ENCODE results near the gene PCYT2. TPM values are rescaled to one million over a fixed set of nuclear protein-coding genes. Genes with fewer than 3 reads are reported as not detected.

The PCYT2 gene
- polyA plus RNA-seq, 1 experiment, result 44.2 TPM

GRCh38 chr17:81851423-81851822 lies 59.8 kb downstream of the PCYT2 start:
- Histone ChIP-seq H3K36me3 (ENCODE audit: control insufficient read depth, insufficient read depth, low read length) (peaks cover 54% of the 10 kb centered on the region), H3K4me3 (ENCODE audit: low read depth, low read length) (no peak overlapping the region), H3K27me3 (ENCODE audit: control insufficient read depth, insufficient read depth, low read length) (no peaks in the 10 kb centered on the region)
- no peak for TF ChIP-seq CTCF (IDR thresholded peaks at IDR 0.05; ENCODE audit: insufficient read depth, low read depth, low read length)
- CTCF ChIA-PET, result interaction anchor here (1.4 kb wide), 1 partner anchor 113 kb away, joined by 3 read pairs; no protein-coding TSS in a partner anchor
- POLR2A ChIA-PET, result no interaction called here
- DNase-seq (ENCODE audit: low read depth), result no peak

Other genes with a start within 250 kb of the PCYT2 start
- 18.4 and 29.6 TPM in 2 replicates for gene OXLD1, start 244.8 kb downstream of the PCYT2 start, polyA plus RNA-seq (2011; rRNA removed)
- 10.8 and 10.9 TPM in 2 replicates for gene CCDC137, start 244.7 kb downstream of the PCYT2 start, polyA plus RNA-seq (2011; rRNA removed)
- 48.8 and 70.8 TPM in 2 replicates for gene ARL16, start 227.6 kb downstream of the PCYT2 start, polyA plus RNA-seq (2011; rRNA removed)
- gene HGS, start 227.4 kb downstream of the PCYT2 start, polyA plus RNA-seq (2011; rRNA removed), result 67.2 and 110 TPM in 2 replicates
- 56.2 and 63.0 TPM in 2 replicates for gene MRPL12, start 208.0 kb downstream of the PCYT2 start, polyA plus RNA-seq (2011; rRNA removed)
- 4.9 and 8.4 TPM in 2 replicates for gene SLC25A10, start 199.1 kb downstream of the PCYT2 start, polyA plus RNA-seq (2011; rRNA removed)
- not detected in 2 replicates for gene GCGR, start 107.2 kb downstream of the PCYT2 start, polyA plus RNA-seq (2011; rRNA removed)
- 64.9 and 89.8 TPM in 2 replicates for gene MCRIP1, start 78.1 kb downstream of the PCYT2 start, polyA plus RNA-seq (2011; rRNA removed)
- 0.10 TPM in 1 of 2 replicates, not detected in the other for gene PPP1R27, start 76.3 kb downstream of the PCYT2 start, polyA plus RNA-seq (2011; rRNA removed)
- 122 and 175 TPM in 2 replicates for gene P4HB, start 50.9 kb downstream of the PCYT2 start, polyA plus RNA-seq (2011; rRNA removed)
- gene ARHGDIA, start 40.1 kb downstream of the PCYT2 start, polyA plus RNA-seq (2011; rRNA removed), result 74.8 and 163 TPM in 2 replicates
- 74.8 and 83.4 TPM in 2 replicates for gene ALYREF, start 19.8 kb downstream of the PCYT2 start, polyA plus RNA-seq (2011; rRNA removed)
- gene ANAPC11, start 19.7 kb downstream of the PCYT2 start, polyA plus RNA-seq (2011; rRNA removed), result 227 and 290 TPM in 2 replicates
- gene NPB, start 9.2 kb downstream of the PCYT2 start, polyA plus RNA-seq (2011; rRNA removed), result 0.21 and 0.38 TPM in 2 replicates
- 5.2 and 8.4 TPM in 2 replicates for gene SIRT7, start 6.8 kb upstream of the PCYT2 start, polyA plus RNA-seq (2011; rRNA removed)
- 12.2 and 20.6 TPM in 2 replicates for gene MAFG, start 16.3 kb upstream of the PCYT2 start, polyA plus RNA-seq (2011; rRNA removed)
- gene PYCR1, start 25.9 kb upstream of the PCYT2 start, polyA plus RNA-seq (2011; rRNA removed), result 156 and 245 TPM in 2 replicates
- not detected in 2 replicates for gene MYADML2, start 35.8 kb upstream of the PCYT2 start, polyA plus RNA-seq (2011; rRNA removed)
- gene NOTUM, start 49.8 kb upstream of the PCYT2 start, polyA plus RNA-seq (2011; rRNA removed), result 0.06 TPM in 1 of 2 replicates, not detected in the other
- 12.0 and 15.4 TPM in 2 replicates for gene ASPSCR1, start 66.2 kb upstream of the PCYT2 start, polyA plus RNA-seq (2011; rRNA removed)
- 40.4 and 57.0 TPM in 2 replicates for gene CENPX, start 111.5 kb upstream of the PCYT2 start, polyA plus RNA-seq (2011; rRNA removed)
- 4.1 and 6.0 TPM in 2 replicates for gene LRRC45, start 111.9 kb upstream of the PCYT2 start, polyA plus RNA-seq (2011; rRNA removed)
- gene RAC3, start 120.3 kb upstream of the PCYT2 start, polyA plus RNA-seq (2011; rRNA removed), result 7.5 and 11.5 TPM in 2 replicates
- gene DCXR, start 126.3 kb upstream of the PCYT2 start, polyA plus RNA-seq (2011; rRNA removed), result 42.7 and 66.0 TPM in 2 replicates
- 15.8 and 23.7 TPM in 2 replicates for gene RFNG, start 140.4 kb upstream of the PCYT2 start, polyA plus RNA-seq (2011; rRNA removed)
- 79.7 and 131 TPM in 2 replicates for gene GPS1, start 140.5 kb upstream of the PCYT2 start, polyA plus RNA-seq (2011; rRNA removed)
- gene DUS1L, start 154.4 kb upstream of the PCYT2 start, polyA plus RNA-seq (2011; rRNA removed), result 22.1 and 47.6 TPM in 2 replicates
- 5.2 and 11.3 TPM in 2 replicates for gene FASN, start 186.8 kb upstream of the PCYT2 start, polyA plus RNA-seq (2011; rRNA removed)

All from BJ (cell line).